SK-N-SH (cell line): Measurements from ENCODE around the gene NLGN2.

ENCODE experiments used
- ELF1 ChIP-seq: IDR thresholded peaks from 2 replicates; pipeline ENCODE4 v1.4.0; 2012
- EP300 ChIP-seq, 2 experiments: IDR thresholded peaks; 2 replicates each; pipeline versions ENCODE4 v1.4.0 to v1.6.1; 2012; ENCODE audit warnings: borderline replicate concordance in 1 of 2, low read depth in 1 of 2, low read length in 1 of 2
- FOXJ3 ChIP-seq: sonication (generic); formaldehyde crosslinking; IDR thresholded peaks from 2 replicates; pipeline ENCODE4 v1.5.1; 2020; ENCODE audit warnings: mild to moderate bottlenecking, missing genetic modification reagents
- MXI1 ChIP-seq: IDR thresholded peaks from 2 replicates; pipeline ENCODE4 v1.6.1; 2012; ENCODE audit warnings: mild to moderate bottlenecking, low read depth, low read length, improper control_type of control experiment
- POLR2AphosphoS5 ChIP-seq: IDR thresholded peaks from 2 replicates; pipeline ENCODE4 v1.6.1; 2012; ENCODE audit warnings: low read depth, low read length
- RAD21 ChIP-seq: IDR thresholded peaks from 2 replicates; pipeline ENCODE4 v1.6.1; 2012; ENCODE audit warnings: mild to moderate bottlenecking, low read length
- TCF12 ChIP-seq: IDR thresholded peaks from 2 replicates; pipeline ENCODE4 v1.4.0; 2012
- TF ChIP-seq, protein P1 (sequence below): fragments of 200-600 bp; sonication (generic); IDR thresholded peaks from 2 replicates; pipeline ENCODE4 v1.6.1; 2017; ENCODE audit warnings: antibody characterized with exemption, mild to moderate bottlenecking, moderate library complexity
- TF ChIP-seq, protein P2 (sequence below): IDR thresholded peaks from 2 replicates; pipeline ENCODE4 v1.4.0; 2012; ENCODE audit warnings: low read depth, borderline replicate concordance
- TF ChIP-seq, protein P3 (sequence below): IDR thresholded peaks from 2 replicates; pipeline ENCODE4 v1.4.0; 2012; ENCODE audit warnings: low read depth, borderline replicate concordance
- TF ChIP-seq, protein P4 (sequence below): fragments of 150-350 bp; IDR thresholded peaks from 2 replicates; pipeline ENCODE4 v1.6.1; 2017; ENCODE audit warnings: antibody characterized with exemption, low read length, low read depth, borderline replicate concordance

DNA sequence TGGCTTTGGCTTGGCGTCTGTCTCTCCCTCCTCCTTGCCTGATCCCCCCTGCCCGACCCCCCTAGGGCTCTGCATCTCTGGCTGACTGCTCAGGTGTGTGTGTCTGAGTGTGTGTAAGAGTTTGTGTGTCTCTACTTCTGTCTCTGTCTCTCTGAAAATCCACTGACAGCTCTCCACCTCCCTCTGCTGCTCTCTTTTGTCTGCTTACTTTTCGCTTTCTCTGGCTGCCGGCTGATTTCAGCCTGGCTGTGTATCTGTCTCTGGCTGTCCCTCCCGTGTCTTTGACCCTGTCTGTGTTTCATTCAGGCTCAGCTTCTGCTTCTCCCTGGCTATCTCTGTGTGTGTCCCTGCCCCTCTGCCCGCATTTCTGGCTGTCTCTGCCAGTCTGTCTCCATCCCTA lies 8.7 kb downstream of the NLGN2 start:
- TF ChIP-seq, protein P1, sequence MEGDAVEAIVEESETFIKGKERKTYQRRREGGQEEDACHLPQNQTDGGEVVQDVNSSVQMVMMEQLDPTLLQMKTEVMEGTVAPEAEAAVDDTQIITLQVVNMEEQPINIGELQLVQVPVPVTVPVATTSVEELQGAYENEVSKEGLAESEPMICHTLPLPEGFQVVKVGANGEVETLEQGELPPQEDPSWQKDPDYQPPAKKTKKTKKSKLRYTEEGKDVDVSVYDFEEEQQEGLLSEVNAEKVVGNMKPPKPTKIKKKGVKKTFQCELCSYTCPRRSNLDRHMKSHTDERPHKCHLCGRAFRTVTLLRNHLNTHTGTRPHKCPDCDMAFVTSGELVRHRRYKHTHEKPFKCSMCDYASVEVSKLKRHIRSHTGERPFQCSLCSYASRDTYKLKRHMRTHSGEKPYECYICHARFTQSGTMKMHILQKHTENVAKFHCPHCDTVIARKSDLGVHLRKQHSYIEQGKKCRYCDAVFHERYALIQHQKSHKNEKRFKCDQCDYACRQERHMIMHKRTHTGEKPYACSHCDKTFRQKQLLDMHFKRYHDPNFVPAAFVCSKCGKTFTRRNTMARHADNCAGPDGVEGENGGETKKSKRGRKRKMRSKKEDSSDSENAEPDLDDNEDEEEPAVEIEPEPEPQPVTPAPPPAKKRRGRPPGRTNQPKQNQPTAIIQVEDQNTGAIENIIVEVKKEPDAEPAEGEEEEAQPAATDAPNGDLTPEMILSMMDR: no peak
- TF ChIP-seq MXI1 (no peak), RAD21 (no peak), FOXJ3 (CRISPR knock-in tag) (no peak), POLR2AphosphoS5 (no peak), ELF1 (no peak), TCF12 (no peak), EP300 (IDR thresholded peaks at IDR 0.05; ENCODE audit: borderline replicate concordance in 1 of 2, low read depth in 1 of 2, low read length in 1 of 2) (no peak)
- TF ChIP-seq, protein P2, sequence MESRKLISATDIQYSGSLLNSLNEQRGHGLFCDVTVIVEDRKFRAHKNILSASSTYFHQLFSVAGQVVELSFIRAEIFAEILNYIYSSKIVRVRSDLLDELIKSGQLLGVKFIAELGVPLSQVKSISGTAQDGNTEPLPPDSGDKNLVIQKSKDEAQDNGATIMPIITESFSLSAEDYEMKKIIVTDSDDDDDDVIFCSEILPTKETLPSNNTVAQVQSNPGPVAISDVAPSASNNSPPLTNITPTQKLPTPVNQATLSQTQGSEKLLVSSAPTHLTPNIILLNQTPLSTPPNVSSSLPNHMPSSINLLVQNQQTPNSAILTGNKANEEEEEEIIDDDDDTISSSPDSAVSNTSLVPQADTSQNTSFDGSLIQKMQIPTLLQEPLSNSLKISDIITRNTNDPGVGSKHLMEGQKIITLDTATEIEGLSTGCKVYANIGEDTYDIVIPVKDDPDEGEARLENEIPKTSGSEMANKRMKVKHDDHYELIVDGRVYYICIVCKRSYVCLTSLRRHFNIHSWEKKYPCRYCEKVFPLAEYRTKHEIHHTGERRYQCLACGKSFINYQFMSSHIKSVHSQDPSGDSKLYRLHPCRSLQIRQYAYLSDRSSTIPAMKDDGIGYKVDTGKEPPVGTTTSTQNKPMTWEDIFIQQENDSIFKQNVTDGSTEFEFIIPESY: no peak
- TF ChIP-seq, protein P3, sequence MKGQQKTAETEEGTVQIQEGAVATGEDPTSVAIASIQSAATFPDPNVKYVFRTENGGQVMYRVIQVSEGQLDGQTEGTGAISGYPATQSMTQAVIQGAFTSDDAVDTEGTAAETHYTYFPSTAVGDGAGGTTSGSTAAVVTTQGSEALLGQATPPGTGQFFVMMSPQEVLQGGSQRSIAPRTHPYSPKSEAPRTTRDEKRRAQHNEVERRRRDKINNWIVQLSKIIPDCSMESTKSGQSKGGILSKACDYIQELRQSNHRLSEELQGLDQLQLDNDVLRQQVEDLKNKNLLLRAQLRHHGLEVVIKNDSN: no peak
- TF ChIP-seq, protein P4, sequence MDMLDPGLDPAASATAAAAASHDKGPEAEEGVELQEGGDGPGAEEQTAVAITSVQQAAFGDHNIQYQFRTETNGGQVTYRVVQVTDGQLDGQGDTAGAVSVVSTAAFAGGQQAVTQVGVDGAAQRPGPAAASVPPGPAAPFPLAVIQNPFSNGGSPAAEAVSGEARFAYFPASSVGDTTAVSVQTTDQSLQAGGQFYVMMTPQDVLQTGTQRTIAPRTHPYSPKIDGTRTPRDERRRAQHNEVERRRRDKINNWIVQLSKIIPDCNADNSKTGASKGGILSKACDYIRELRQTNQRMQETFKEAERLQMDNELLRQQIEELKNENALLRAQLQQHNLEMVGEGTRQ: no peak
